ENCODE results near the gene EPB41L4A.

The EPB41L4A gene

DNA sequence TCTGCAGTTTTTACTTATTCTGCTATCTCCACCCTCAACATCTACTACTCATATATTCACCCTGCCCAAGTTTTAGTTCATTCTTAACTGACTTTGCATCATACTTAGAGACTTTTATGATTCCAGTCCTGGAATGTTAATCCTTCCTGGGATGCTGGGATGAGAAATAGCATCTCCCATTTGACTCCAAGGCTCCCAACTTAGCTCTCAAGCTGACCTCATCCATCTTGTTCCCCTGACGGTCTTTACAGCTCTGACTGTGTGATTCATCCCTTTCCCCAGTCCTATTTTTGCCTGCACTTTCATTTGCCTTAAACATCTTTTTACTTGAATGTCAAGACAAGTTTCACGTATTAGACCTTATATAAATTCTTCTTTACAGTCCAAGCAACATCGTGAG is 297.8 kb downstream of the EPB41L4A start:
- H3K27ac ChIP-seq: no peak overlapping the region

DNA sequence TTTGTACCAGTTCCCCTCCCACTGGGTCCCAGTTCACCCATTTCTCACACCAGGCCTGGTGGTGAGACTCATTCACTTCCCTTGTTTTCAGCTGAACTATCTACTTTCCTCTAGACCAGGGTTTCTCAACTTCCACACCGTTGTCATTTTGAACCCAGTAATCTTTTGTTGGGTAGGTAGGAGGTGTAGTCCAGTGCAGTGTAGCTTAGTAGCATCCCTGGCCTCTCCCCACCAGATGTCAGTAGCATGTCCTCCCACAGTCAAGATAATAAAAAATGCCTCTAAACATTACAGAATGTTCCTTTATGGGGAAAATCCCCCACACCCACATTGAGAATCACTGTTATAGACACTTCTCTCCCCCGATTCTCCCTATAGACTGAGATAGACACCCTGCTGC is 299.1 kb downstream of the EPB41L4A start:
- H3K4me2 ChIP-seq (ENCODE audit: low read length): no peak overlapping the region
- no peaks in the 10 kb centered on the region for H3K4me1 ChIP-seq
- no peak overlapping the region for H3K27ac ChIP-seq
- H3K27me3 ChIP-seq (ENCODE audit: control insufficient read depth, insufficient read depth, low read length): no peaks in the 10 kb centered on the region
- H3K9ac ChIP-seq: no peak overlapping the region
- no peaks in the 10 kb centered on the region for H3K9me3 ChIP-seq (ENCODE audit: control insufficient read depth, low read length)
- no peak overlapping the region for H2AFZ ChIP-seq
- TF ChIP-seq, protein P1, sequence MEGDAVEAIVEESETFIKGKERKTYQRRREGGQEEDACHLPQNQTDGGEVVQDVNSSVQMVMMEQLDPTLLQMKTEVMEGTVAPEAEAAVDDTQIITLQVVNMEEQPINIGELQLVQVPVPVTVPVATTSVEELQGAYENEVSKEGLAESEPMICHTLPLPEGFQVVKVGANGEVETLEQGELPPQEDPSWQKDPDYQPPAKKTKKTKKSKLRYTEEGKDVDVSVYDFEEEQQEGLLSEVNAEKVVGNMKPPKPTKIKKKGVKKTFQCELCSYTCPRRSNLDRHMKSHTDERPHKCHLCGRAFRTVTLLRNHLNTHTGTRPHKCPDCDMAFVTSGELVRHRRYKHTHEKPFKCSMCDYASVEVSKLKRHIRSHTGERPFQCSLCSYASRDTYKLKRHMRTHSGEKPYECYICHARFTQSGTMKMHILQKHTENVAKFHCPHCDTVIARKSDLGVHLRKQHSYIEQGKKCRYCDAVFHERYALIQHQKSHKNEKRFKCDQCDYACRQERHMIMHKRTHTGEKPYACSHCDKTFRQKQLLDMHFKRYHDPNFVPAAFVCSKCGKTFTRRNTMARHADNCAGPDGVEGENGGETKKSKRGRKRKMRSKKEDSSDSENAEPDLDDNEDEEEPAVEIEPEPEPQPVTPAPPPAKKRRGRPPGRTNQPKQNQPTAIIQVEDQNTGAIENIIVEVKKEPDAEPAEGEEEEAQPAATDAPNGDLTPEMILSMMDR (IDR thresholded peaks at IDR 0.05): no peak
- no peaks in the 10 kb centered on the region for H3K36me3 ChIP-seq (ENCODE audit: control insufficient read depth, insufficient read depth, low read length)
- no peaks in the 10 kb centered on the region for H3K79me2 ChIP-seq
- H3K4me3 ChIP-seq (ENCODE audit: low read depth, low read length): no peak overlapping the region

More for the DNA sequence above, 297.8 kb downstream of the EPB41L4A start:
- Histone ChIP-seq H3K4me3 (ENCODE audit: low read depth, low read length) (no peak overlapping the region), H3K27me3 (ENCODE audit: control insufficient read depth, insufficient read depth, low read length) (no peaks in the 10 kb centered on the region), H3K9ac (no peak overlapping the region), H3K36me3 (ENCODE audit: control insufficient read depth, insufficient read depth, low read length) (no peaks in the 10 kb centered on the region), H3K9me3 (ENCODE audit: control insufficient read depth, low read length) (no peaks in the 10 kb centered on the region), H3K4me2 (ENCODE audit: low read length) (no peak overlapping the region), H3K79me2 (no peaks in the 10 kb centered on the region), H2AFZ (no peak overlapping the region), H3K4me1 (no peaks in the 10 kb centered on the region)
- TF ChIP-seq, protein P1 (IDR thresholded peaks at IDR 0.05): no peak

DNA sequence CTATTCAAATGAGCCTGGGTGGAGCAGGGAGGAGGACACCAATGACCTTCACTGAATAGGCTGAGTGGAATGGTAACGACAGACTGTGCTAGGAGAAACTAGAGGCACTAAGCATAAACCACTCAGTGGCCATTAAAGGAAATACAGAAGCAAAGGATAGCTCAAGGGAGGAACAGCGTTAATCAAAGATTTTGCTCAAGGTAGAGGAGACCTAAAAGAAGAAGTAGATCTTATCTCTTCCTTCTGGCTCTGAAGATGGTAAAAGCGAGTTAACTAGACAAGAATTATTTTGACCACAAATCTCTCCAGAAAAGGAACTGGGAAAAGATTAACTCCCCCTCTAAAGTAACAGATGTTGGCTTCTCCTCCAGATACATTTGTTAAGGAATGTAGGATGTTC is 299.6 kb downstream of the EPB41L4A start:
- Histone ChIP-seq H3K79me2 (no peaks in the 10 kb centered on the region), H3K27ac (no peak overlapping the region), H3K9ac (no peak overlapping the region), H3K4me1 (no peaks in the 10 kb centered on the region), H3K27me3 (ENCODE audit: control insufficient read depth, insufficient read depth, low read length) (no peaks in the 10 kb centered on the region), H3K36me3 (ENCODE audit: control insufficient read depth, insufficient read depth, low read length) (no peaks in the 10 kb centered on the region), H3K9me3 (ENCODE audit: control insufficient read depth, low read length) (no peaks in the 10 kb centered on the region), H3K4me2 (ENCODE audit: low read length) (no peak overlapping the region), H3K4me3 (ENCODE audit: low read depth, low read length) (no peak overlapping the region), H2AFZ (no peak overlapping the region)
- TF ChIP-seq, protein P1 (IDR thresholded peaks at IDR 0.05): no peak

DNA sequence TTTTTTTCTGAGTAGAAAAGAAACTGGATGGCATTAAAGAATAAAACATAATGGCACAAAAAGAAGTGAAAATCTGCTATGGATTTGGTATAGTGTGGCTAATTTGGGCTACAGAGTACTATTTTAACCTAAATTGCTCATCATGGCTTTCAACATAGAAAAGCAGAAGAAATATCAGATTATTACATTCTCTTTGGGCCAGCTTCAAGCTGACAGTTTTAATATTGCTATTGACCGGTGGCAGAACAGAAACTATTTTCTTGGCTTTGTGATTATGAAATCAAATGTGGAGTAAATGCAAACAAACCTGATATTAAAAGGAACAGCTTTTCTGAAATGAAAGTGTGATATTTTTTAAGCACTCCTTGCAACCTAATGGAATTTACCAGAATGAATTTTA is 301.5 kb downstream of the EPB41L4A start:
- H3K27ac ChIP-seq: no peak overlapping the region
- H2AFZ ChIP-seq: no peak overlapping the region

DNA sequence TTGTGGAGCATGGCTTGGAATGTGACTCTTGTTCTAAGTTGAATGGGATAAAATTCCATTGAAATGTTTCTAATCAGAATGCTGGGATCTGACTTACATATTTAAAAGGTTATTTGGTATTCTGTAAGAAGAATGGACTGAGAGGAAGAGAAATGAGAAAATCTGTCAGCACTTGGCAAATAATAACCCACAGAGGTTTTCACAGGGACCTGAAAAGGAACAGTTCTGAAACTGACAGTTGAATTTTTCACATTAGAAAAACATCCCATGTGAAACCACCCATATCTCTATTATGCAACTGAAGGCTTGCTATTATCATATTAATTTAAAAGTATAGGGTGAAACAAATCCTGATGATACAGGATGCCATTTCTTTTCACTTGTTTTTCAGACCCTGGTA is 302.7 kb downstream of the EPB41L4A start:
- Histone ChIP-seq H3K27me3 (ENCODE audit: control insufficient read depth, insufficient read depth, low read length) (no peaks in the 10 kb centered on the region), H3K4me2 (ENCODE audit: low read length) (no peak overlapping the region), H3K4me3 (ENCODE audit: low read depth, low read length) (no peak overlapping the region), H3K79me2 (no peaks in the 10 kb centered on the region), H3K4me1 (no peaks in the 10 kb centered on the region), H2AFZ (no peak overlapping the region), H3K9ac (no peak overlapping the region), H3K27ac (no peak overlapping the region), H3K36me3 (ENCODE audit: control insufficient read depth, insufficient read depth, low read length) (no peaks in the 10 kb centered on the region), H3K9me3 (ENCODE audit: control insufficient read depth, low read length) (no peaks in the 10 kb centered on the region)
- TF ChIP-seq, protein P1 (IDR thresholded peaks at IDR 0.05): no peak

More for the DNA sequence above, 301.5 kb downstream of the EPB41L4A start:
- no peaks in the 10 kb centered on the region for H3K9me3 ChIP-seq (ENCODE audit: control insufficient read depth, low read length)
- H3K36me3 ChIP-seq (ENCODE audit: control insufficient read depth, insufficient read depth, low read length): no peaks in the 10 kb centered on the region
- no peak overlapping the region for H3K4me2 ChIP-seq (ENCODE audit: low read length)
- no peaks in the 10 kb centered on the region for H3K79me2 ChIP-seq
- H3K4me3 ChIP-seq (ENCODE audit: low read depth, low read length): no peak overlapping the region
- H3K4me1 ChIP-seq: no peaks in the 10 kb centered on the region
- TF ChIP-seq, protein P1 (IDR thresholded peaks at IDR 0.05): no peak
- no peaks in the 10 kb centered on the region for H3K27me3 ChIP-seq (ENCODE audit: control insufficient read depth, insufficient read depth, low read length)
- H3K9ac ChIP-seq: no peak overlapping the region

All from parathyroid adenoma (tissue), 2 donors.